GM19467 (cell line): ENCODE data around the gene FOXJ1.

Experiments
- ATAC-seq: cut with Tn5 transposase; IDR thresholded peaks from one replicate; pipeline ENCODE4 v1.9.1; 2021; ENCODE audit warnings: mild to moderate bottlenecking, moderate library complexity; ENCODE audit not compliant: unreplicated experiment

Gene FOXJ1

GRCh38 chr17:76142585-76143041, 1.6 kb upstream of the FOXJ1 start:
- no peak for ATAC-seq

GRCh38 chr17:76142039-76142584, 1.1 kb upstream of the FOXJ1 start:
- no peak for ATAC-seq

GRCh38 chr17:76140661-76141211, 309 bp downstream of the FOXJ1 start:
- no peak for ATAC-seq

GRCh38 chr17:76139801-76140660, 1.0 kb downstream of the FOXJ1 start:
- ATAC-seq = no peak

GRCh38 chr17:76138896-76139752, 1.9 kb downstream of the FOXJ1 start:
- no peak for ATAC-seq

- ATAC-seq = no peak
These were observed 2.7 kb downstream of the FOXJ1 start for GRCh38 chr17:76138234-76138895.

GRCh38 chr17:76137351-76138233, 3.5 kb downstream of the FOXJ1 start:
- no peak for ATAC-seq

GRCh38 chr17:76137001-76137350, 4.1 kb downstream of the FOXJ1 start:
- ATAC-seq = no peak

- no peak for ATAC-seq
These were observed 4.6 kb downstream of the FOXJ1 start for GRCh38 chr17:76136276-76137000.

- no peak for ATAC-seq
These were observed 5.2 kb downstream of the FOXJ1 start for GRCh38 chr17:76135810-76136188.

- ATAC-seq = no peak
These were observed 5.9 kb downstream of the FOXJ1 start for GRCh38 chr17:76134911-76135809.

GRCh38 chr17:76132574-76133338, 8.3 kb downstream of the FOXJ1 start:
- ATAC-seq = no peak

- no peak for ATAC-seq
These were observed 9.1 kb downstream of the FOXJ1 start for GRCh38 chr17:76131692-76132573.

GRCh38 chr17:76131051-76131691, 9.9 kb downstream of the FOXJ1 start:
- ATAC-seq = no peak

- no peak for ATAC-seq
These were observed 10.6 kb downstream of the FOXJ1 start for GRCh38 chr17:76130473-76130872.

GRCh38 chr17:76125922-76126321, 15.1 kb downstream of the FOXJ1 start:
- ATAC-seq = no peak
